Spleen (tissue), 7 donors: ENCODE measurements around the gene BPIFB2.

Source experiments
- POLR2A ChIP-seq, 3 donors: fragments of 450-650 bp; IDR thresholded peaks; one replicate each; pipeline ENCODE4 v1.5.1; 2017; ENCODE audit warnings: antibody characterized with exemption in 3 of 3, mild to moderate bottlenecking in 1 of 3
- POLR2AphosphoS5 ChIP-seq, 3 donors: sonication (generic); formaldehyde crosslinking; IDR thresholded peaks; one replicate each; pipeline ENCODE4 v1.5.1; 2017; ENCODE audit warnings: antibody characterized with exemption in 3 of 3
- TF ChIP-seq, protein P1 (sequence below), 11 experiments: fragments of 200-600 bp in 7 of 11; fragments of 450-650 bp in 4 of 11; sonication (generic) in 4 of 11; IDR thresholded peaks in 8 of 11; conservative IDR thresholded peaks in 3 of 11; 1 replicate in 7 of 11; 2 replicates in 4 of 11; pipeline versions ENCODE4 v1.4.0 to v1.8.0; 2016 to 2021; ENCODE audit warnings: antibody characterized with exemption in 11 of 11, inconsistent platforms in 4 of 11, mild to moderate bottlenecking in 1 of 11
- donor health status: DM: no; HTN: no; CAD: no; lungs with moderate emphysema.
- donor health status: DM: no; HTN: no; CAD: no.
- donor health status: DM: no; HTN: no; CAD: no.

DNA sequence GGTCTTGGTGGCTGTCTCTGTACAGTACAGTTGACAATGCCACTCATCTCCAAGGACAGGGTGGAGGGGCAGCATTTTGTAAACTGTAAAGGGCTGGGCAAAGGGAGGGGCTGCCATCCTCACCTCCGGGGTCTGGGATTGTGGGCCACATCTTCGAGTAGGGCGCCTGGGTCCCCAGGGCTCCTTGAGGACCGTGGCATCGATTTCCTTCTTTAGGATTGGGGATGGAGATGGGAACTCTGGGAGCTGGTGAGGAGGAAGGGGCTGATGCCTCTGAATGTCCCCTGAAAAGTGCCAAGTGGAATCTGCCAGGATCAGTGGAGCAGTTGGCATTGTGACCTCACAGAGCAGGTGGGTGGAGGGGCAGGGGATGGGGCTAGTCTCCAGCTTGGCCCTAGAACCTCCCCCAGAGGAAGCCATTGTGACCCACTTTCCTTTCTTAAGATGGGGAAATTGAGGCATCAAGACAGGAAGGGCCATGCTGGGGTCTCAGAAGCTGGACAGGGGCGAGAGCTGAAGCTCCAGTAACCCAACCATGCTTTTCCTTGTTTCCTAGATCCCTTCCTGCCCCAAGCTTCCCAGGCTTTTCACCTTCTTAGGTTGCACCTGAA lies 3.3 kb upstream of the BPIFB2 start, which contains the start of gene SUN5:
- TF ChIP-seq, protein P1, sequence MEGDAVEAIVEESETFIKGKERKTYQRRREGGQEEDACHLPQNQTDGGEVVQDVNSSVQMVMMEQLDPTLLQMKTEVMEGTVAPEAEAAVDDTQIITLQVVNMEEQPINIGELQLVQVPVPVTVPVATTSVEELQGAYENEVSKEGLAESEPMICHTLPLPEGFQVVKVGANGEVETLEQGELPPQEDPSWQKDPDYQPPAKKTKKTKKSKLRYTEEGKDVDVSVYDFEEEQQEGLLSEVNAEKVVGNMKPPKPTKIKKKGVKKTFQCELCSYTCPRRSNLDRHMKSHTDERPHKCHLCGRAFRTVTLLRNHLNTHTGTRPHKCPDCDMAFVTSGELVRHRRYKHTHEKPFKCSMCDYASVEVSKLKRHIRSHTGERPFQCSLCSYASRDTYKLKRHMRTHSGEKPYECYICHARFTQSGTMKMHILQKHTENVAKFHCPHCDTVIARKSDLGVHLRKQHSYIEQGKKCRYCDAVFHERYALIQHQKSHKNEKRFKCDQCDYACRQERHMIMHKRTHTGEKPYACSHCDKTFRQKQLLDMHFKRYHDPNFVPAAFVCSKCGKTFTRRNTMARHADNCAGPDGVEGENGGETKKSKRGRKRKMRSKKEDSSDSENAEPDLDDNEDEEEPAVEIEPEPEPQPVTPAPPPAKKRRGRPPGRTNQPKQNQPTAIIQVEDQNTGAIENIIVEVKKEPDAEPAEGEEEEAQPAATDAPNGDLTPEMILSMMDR (IDR thresholded peaks at IDR 0.05 in 8 of 11, conservative IDR thresholded peaks at IDR 0.05 in 3 of 11), result no peak
- TF ChIP-seq POLR2A (IDR thresholded peaks at IDR 0.05), result no peak
- TF ChIP-seq POLR2AphosphoS5 (IDR thresholded peaks at IDR 0.05), result no peak
